Measurements from ENCODE around the gene TRIM60.

- no peak for TF ChIP-seq POLR2A (IDR thresholded peaks at IDR 0.05)
- no peak for TF ChIP-seq CTCF (IDR thresholded peaks at IDR 0.05)
Measured at GRCh38 chr4:165070560-165070959, 38.8 kb downstream of the TRIM60 start.

Measured in heart left ventricle (tissue), 13 donors.